Natural killer cell treated with Interleukin-12 subunit alpha and Interleukin-12 subunit beta and Interleukin-15 and Interleukin-18, amount 100 ng/mL, for 72 hours (primary cell): ENCODE data around the gene COPZ1. TPM values are rescaled to one million over a fixed set of nuclear protein-coding genes. Genes with fewer than 3 reads are reported as not detected.
A peak's percentile ranks its signal among the peaks of the same experiment; 100 is the strongest.
"Not testable (repeated sequence)": the region's sequence is repeated elsewhere in the genome, so short reads cannot be mapped to it uniquely, and the experiment has no call there.

Experiments used
- ATAC-seq, 2 donors: fragments of 150-1000 bp; cut with Tn5 transposase in 1 of 2; sonication (Bioruptor Pico), chemical (Tn5 transposase) in 1 of 2; 2 replicates each; pipeline ENCODE4 v1.10.0; 2021
- DNase-seq: peaks from one replicate; pipeline ENCODE4 v3.0.0; 2022; ENCODE audit warnings: low spot score
- H3K27ac Mint-ChIP-seq, 2 donors: 1 replicate in 1 of 2; 2 replicates in 1 of 2; pipeline ENCODE4 v1.8.0; 2022; ENCODE audit warnings: mixed read lengths in 2 of 2, mild to moderate bottlenecking in 1 of 2, moderate library complexity in 1 of 2
- H3K27me3 Mint-ChIP-seq, 2 donors: 1 replicate in 1 of 2; 2 replicates in 1 of 2; pipeline ENCODE4 v1.8.0; 2022; ENCODE audit warnings: mixed read lengths in 2 of 2
- H3K36me3 Mint-ChIP-seq: one replicate; pipeline ENCODE4 v1.8.0; 2022; ENCODE audit warnings: mixed read lengths
- H3K4me1 Mint-ChIP-seq, 2 donors: 1 replicate in 1 of 2; 2 replicates in 1 of 2; pipeline ENCODE4 v1.8.0; 2022; ENCODE audit warnings: low read depth in 2 of 2, mixed read lengths in 2 of 2, mild to moderate bottlenecking in 1 of 2
- H3K4me3 Mint-ChIP-seq: one replicate; pipeline ENCODE4 v1.8.0; 2022; ENCODE audit warnings: mixed read lengths
- H3K9me3 Mint-ChIP-seq: 2 replicates; pipeline ENCODE4 v1.8.0; 2022; ENCODE audit warnings: mixed read lengths
- total RNA-seq, 2 donors: library from RNA; stranded (reverse); gene quantifications; one replicate each; pipeline ENCODE4 v1.2.3, GENCODE V29; 2022

The COPZ1 gene
- total RNA-seq: 100 to 1,000 TPM; 111 to 158 TPM

GRCh38 chr12:54324617-54325441 lies at the start of gene COPZ1:
Gene COPZ1 (plus strand): TSS chr12:54325131. CDS start chr12:54325164, 33 bp downstream.
- Mint-ChIP-seq H3K4me3 (peak within 1 kb of the TSS; percentile 98), H3K36me3 (no peaks in the 10 kb centered on the region), H3K27me3 (no peaks in the 10 kb centered on the region), H3K4me1 (peaks cover 30 to 36% of the 10 kb centered on the region in 2 donors), H3K27ac (peak within 1 kb of the TSS; percentile 85 to 96), H3K9me3 (no peaks in the 10 kb centered on the region)
- ATAC-seq: peak; percentile 98
- peak; percentile 95 for DNase-seq

GRCh38 chr12:54276368-54276767 lies 48.6 kb upstream of the COPZ1 start:
- H3K9me3 Mint-ChIP-seq: no peaks in the 10 kb centered on the region
- peak overlapping the region in 1 of 2 donors; percentile 62 for H3K27ac Mint-ChIP-seq
- peaks cover 18 to 26% of the 10 kb centered on the region in 2 donors for H3K4me1 Mint-ChIP-seq
- no peak for ATAC-seq
- no peaks in the 10 kb centered on the region for H3K27me3 Mint-ChIP-seq
- H3K4me3 Mint-ChIP-seq: peak overlapping the region; percentile 59
- peaks cover 15% of the 10 kb centered on the region for H3K36me3 Mint-ChIP-seq
- DNase-seq: no peak

- ATAC-seq: no peak
- DNase-seq: no peak
- peaks cover 15% of the 10 kb centered on the region for H3K36me3 Mint-ChIP-seq
- no peaks in the 10 kb centered on the region for H3K9me3 Mint-ChIP-seq
- no peak overlapping the region for H3K4me3 Mint-ChIP-seq
- H3K27ac Mint-ChIP-seq: no peak overlapping the region
- no peaks in the 10 kb centered on the region for H3K27me3 Mint-ChIP-seq
- H3K4me1 Mint-ChIP-seq: peaks cover 18 to 26% of the 10 kb centered on the region in 2 donors
Observed at GRCh38 chr12:54277823-54278276, 47.1 kb upstream of the COPZ1 start.

GRCh38 chr12:54279227-54279631 lies 45.7 kb upstream of the COPZ1 start:
- no peak for DNase-seq
- ATAC-seq: no peak
- peaks cover 19 to 26% of the 10 kb centered on the region in 2 donors for H3K4me1 Mint-ChIP-seq
- H3K27ac Mint-ChIP-seq: no peak overlapping the region
- no peaks in the 10 kb centered on the region for H3K9me3 Mint-ChIP-seq
- no peak overlapping the region for H3K4me3 Mint-ChIP-seq
- peaks cover 15% of the 10 kb centered on the region for H3K36me3 Mint-ChIP-seq
- H3K27me3 Mint-ChIP-seq: no peaks in the 10 kb centered on the region

- Mint-ChIP-seq H3K4me1 (peaks cover 22 to 24% of the 10 kb centered on the region in 2 donors), H3K36me3 (peaks cover 15% of the 10 kb centered on the region), H3K27ac (no peak within 1 kb of the TSS), H3K27me3 (no peaks in the 10 kb centered on the region), H3K4me3 (no peak within 1 kb of the TSS), H3K9me3 (no peaks in the 10 kb centered on the region)
- DNase-seq (peak; percentile 99), ATAC-seq (peak; percentile 86 to 88)
Observed at GRCh38 chr12:54279632-54280467, 45.1 kb upstream of the COPZ1 start, which contains the start of gene CBX5. Gene CBX5 (minus strand): TSS chr12:54280122. CDS start chr12:54257650, 22,472 bp downstream.

GRCh38 chr12:54280468-54281260 lies 44.3 kb upstream of the COPZ1 start, which contains the start of gene HNRNPA1:
Gene HNRNPA1 (plus strand): TSS chr12:54280726. CDS start chr12:54280808, 82 bp downstream.
- peaks cover 24 to 26% of the 10 kb centered on the region in 2 donors for H3K4me1 Mint-ChIP-seq
- no peaks in the 10 kb centered on the region for H3K9me3 Mint-ChIP-seq
- no peaks in the 10 kb centered on the region for H3K27me3 Mint-ChIP-seq

GRCh38 chr12:54281261-54281638 lies 43.7 kb upstream of the COPZ1 start:
- Mint-ChIP-seq H3K4me1 (peaks cover 28 to 29% of the 10 kb centered on the region in 2 donors), H3K36me3 (peaks cover 12% of the 10 kb centered on the region)
- H3K4me3 Mint-ChIP-seq, ATAC-seq, H3K27ac Mint-ChIP-seq, DNase-seq, H3K9me3 Mint-ChIP-seq, H3K27me3 Mint-ChIP-seq: not testable (repeated sequence)

More at GRCh38 chr12:54280468-54281260, 44.3 kb upstream of the COPZ1 start, which contains the start of gene HNRNPA1:
- Mint-ChIP-seq H3K27ac (no peak within 1 kb of the TSS), H3K4me3 (no peak within 1 kb of the TSS), H3K36me3 (peaks cover 15% of the 10 kb centered on the region)
- DNase-seq: peak; percentile 97
- peak; percentile 93 to 95 for ATAC-seq

GRCh38 chr12:54281694-54282093 lies 43.2 kb upstream of the COPZ1 start:
- not testable (repeated sequence) for DNase-seq, ATAC-seq, H3K27ac Mint-ChIP-seq, H3K9me3 Mint-ChIP-seq, H3K4me3 Mint-ChIP-seq, H3K27me3 Mint-ChIP-seq
- peaks cover 11% of the 10 kb centered on the region for H3K36me3 Mint-ChIP-seq
- H3K4me1 Mint-ChIP-seq: peaks cover 26 to 28% of the 10 kb centered on the region in 2 donors

GRCh38 chr12:54282949-54283593 lies 41.9 kb upstream of the COPZ1 start:
- peaks cover 24 to 28% of the 10 kb centered on the region in 2 donors for H3K4me1 Mint-ChIP-seq
- no peaks in the 10 kb centered on the region for H3K9me3 Mint-ChIP-seq
- DNase-seq (no peak), ATAC-seq (no peak)
- H3K36me3 Mint-ChIP-seq: peaks cover 17% of the 10 kb centered on the region
- H3K27ac Mint-ChIP-seq: no peak overlapping the region
- H3K27me3 Mint-ChIP-seq: no peaks in the 10 kb centered on the region
- H3K4me3 Mint-ChIP-seq: no peak overlapping the region

GRCh38 chr12:54284070-54284780 lies 40.7 kb upstream of the COPZ1 start:
- H3K4me1 Mint-ChIP-seq: peaks cover 17 to 21% of the 10 kb centered on the region in 2 donors
- not testable (repeated sequence) for H3K4me3 Mint-ChIP-seq, H3K27me3 Mint-ChIP-seq, H3K9me3 Mint-ChIP-seq, DNase-seq, ATAC-seq, H3K27ac Mint-ChIP-seq
- H3K36me3 Mint-ChIP-seq: peaks cover 11% of the 10 kb centered on the region

- H3K4me1 Mint-ChIP-seq: peaks cover 17 to 21% of the 10 kb centered on the region in 2 donors
Observed at GRCh38 chr12:54285150-54286041, 39.5 kb upstream of the COPZ1 start.

More at GRCh38 chr12:54285150-54286041, 39.5 kb upstream of the COPZ1 start:
- no peak for DNase-seq
- ATAC-seq: no peak
- H3K4me3 Mint-ChIP-seq: no peak overlapping the region
- no peaks in the 10 kb centered on the region for H3K9me3 Mint-ChIP-seq
- peaks cover 11% of the 10 kb centered on the region for H3K36me3 Mint-ChIP-seq
- H3K27me3 Mint-ChIP-seq: no peaks in the 10 kb centered on the region
- H3K27ac Mint-ChIP-seq: no peak overlapping the region
